GM19467 (cell line): Measurements from ENCODE around the gene GBF1.

ENCODE experiments used
- ATAC-seq: cut with Tn5 transposase; IDR thresholded peaks from one replicate; pipeline ENCODE4 v1.9.1; 2021; ENCODE audit warnings: mild to moderate bottlenecking, moderate library complexity; ENCODE audit not compliant: unreplicated experiment

The GBF1 gene

GRCh38 chr10:102342958-102343357, 97.6 kb downstream of the GBF1 start:
- ATAC-seq = no peak

- no peak for ATAC-seq
Observed at GRCh38 chr10:102344067-102344466, 98.7 kb downstream of the GBF1 start.

DNA sequence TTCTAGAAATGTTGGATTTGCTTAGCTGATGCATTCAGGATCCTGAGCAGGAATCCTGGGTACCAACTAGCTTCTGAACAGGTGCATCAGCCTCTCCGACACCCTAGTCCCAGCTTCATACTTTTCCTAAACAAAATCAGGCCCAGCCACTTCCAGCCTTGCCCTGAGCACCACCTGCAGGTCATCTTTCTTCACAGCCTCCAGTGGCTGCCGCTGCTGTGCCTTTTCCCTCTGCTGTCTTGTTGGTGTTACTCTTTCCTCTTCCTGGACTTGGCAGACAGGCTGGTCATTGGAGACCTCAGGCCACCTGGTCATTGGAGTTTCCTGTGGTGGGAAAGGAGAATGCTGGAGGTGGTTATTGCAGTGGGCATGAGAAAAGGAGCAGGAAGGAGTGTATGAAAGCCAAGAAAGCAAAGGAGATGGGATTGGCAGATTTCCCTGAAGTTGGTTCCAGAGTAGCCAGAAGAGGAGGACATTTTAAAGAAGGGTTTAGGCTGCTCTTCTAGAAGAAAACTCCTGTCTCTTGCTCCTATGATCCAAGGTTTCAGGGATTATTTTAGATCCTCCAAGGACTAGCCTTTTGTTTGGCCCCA, 102.0 kb downstream of the GBF1 start:
- ATAC-seq = no peak

GRCh38 chr10:102352066-102352715, 106.9 kb downstream of the GBF1 start:
- ATAC-seq = no peak

- ATAC-seq = no peak
Observed at GRCh38 chr10:102354451-102354850, 109.1 kb downstream of the GBF1 start.

- ATAC-seq = no peak
Observed at GRCh38 chr10:102358712-102359382, 113.5 kb downstream of the GBF1 start.

GRCh38 chr10:102367441-102367840, 122.1 kb downstream of the GBF1 start:
- no peak for ATAC-seq

- no peak for ATAC-seq
Observed at GRCh38 chr10:102368077-102368476, 122.7 kb downstream of the GBF1 start.

DNA sequence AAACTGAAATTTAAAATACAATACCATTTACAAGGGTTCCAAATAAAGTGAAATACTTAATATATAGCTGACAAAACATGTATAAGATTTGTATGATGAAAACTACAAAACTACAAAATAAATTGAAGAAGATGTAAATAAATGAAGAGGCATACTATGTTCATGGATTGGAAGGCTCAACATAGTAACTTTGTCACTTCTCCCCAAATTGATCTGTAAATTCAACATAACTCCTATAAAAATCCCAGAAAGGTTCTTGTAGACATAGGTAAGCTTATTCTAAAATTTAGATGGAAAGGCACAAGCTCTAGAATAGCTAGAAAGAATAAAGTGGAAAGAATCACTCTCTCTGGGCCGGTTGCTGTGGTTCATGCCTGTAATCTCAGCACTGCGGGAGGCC, 126.0 kb downstream of the GBF1 start:
- no peak for ATAC-seq

DNA sequence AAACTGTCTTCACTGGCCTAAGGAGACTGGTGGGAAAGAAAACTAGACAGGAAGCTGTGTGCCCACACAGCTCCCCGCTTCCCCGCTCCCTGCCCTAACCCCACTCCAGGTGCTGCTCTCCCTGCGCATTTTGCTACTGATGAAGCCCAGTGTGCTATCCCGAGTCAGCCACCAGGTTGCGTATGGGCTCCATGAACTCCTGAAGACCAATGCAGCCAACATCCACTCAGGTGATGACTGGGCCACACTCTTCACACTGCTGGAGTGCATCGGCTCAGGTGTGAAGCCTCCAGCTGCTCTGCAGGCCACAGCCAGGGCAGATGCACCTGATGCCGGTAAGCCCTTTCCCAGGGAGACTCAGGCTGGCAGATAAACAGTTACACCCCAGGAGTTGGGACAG, 129.9 kb downstream of the GBF1 start:
- ATAC-seq = no peak

- no peak for ATAC-seq
Observed at GRCh38 chr10:102375867-102376266, 130.5 kb downstream of the GBF1 start.

DNA sequence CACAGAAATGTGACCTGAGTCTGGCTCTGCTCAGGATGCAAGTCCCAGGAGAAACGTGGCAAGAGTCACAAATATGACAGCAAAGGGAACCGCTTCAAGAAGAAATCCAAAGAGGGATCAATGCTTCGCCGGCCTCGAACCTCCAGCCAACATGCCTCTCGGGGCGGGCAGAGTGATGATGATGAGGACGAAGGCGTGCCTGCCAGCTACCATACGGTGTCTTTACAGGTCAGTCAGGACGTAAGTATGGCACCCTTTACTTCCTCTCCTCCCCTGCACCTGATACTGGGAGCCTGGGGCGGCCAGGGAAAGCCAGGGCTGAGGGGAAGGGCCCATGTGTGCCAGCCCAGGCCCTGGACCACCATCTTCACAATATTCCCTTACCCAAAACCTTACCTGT, 131.6 kb downstream of the GBF1 start:
- ATAC-seq = no peak

DNA sequence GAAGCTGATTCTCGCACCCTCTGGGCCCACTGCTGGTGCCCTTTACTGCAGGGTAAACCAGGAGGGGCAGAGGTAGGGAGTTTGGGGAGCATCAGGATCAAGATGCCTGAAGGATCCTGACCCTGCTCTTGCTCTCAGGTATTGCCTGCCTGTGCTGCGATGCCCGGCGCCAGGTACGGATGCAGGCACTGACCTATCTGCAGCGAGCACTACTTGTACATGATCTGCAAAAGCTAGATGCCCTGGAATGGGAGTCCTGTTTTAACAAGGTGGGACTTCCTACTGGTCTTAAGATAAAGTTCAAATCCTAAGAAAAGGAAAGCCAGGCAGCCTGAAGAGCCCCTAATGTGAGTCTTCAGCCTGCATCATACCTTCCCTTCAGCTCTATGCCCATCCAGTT, 134.1 kb downstream of the GBF1 start:
- no peak for ATAC-seq

DNA sequence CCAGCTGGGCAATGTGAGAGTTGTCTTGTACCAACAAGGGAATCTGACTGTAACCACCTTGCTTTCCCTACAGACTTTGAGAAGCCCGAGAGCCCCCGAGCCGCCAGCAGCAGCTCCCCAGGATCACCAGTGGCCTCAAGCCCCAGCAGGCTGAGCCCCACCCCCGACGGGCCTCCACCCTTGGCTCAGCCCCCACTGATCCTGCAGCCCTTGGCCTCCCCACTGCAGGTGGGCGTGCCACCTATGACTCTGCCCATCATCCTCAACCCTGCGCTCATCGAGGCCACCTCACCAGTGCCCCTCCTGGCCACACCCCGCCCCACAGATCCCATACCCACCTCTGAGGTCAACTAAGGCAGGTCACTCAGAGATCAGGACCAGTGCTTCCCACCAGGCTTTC, 136.7 kb downstream of the GBF1 start:
- no peak for ATAC-seq

GRCh38 chr10:102382871-102383270, 137.5 kb downstream of the GBF1 start:
- no peak for ATAC-seq

DNA sequence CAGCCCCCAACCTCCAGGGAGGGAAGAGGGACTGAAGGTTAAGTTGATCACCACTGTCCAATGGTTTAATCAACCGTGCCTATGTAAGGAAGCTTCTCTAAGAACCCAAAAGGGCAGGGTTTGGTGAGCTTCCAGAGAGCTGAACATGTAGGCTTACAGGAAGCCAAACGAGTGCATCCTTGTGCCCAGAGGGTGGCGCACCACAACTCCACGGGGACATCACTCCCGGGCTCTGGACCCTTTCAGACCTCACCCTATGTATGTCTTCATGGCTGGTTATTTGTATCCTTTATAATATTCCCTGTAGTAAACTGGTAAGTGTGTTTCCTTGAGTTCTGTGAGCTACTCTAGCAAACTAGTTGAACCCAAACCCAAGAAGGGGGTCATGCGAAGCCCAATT, 138.7 kb downstream of the GBF1 start:
- no peak for ATAC-seq

DNA sequence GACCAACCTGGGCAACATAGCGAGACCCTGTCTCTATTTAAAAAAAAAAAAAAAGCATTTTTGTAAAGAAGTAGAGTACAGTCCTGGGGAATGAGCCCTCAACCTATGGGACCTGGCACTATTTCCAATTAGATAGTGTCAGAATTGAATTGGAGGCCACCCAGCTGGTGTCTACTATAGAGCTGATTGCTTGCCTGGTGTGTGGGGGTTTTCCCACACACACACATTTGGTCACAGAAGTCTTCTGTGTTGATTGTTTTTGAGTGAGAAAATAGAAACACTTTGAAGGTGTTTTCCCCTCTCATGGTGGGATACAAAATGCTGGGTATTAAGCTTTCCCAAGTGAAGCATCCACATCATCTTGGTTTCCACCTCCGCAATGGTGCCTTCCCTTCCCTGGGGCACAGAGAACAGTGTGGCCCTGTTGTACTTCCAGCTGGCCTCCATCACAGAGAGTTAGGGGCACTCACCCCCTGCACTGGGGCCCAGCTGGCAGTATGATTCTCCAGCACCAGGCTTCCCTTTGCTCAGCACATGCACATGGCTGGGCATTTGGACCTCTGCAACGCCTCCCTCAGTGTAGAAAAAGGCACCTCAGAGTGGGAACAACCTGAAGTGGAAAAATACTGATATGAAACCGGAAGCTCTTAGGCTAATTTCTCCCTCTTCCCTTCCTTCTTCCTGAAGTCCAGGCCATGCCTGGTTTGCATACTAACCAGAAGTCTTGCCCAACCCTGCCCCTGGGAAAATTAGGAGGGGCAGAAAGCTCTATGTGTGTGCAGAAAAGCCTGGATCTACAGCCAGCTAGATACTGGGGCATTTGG, 139.5 kb downstream of the GBF1 start:
- ATAC-seq = no peak

GRCh38 chr10:102389894-102390293, 144.6 kb downstream of the GBF1 start:
- no peak for ATAC-seq

DNA sequence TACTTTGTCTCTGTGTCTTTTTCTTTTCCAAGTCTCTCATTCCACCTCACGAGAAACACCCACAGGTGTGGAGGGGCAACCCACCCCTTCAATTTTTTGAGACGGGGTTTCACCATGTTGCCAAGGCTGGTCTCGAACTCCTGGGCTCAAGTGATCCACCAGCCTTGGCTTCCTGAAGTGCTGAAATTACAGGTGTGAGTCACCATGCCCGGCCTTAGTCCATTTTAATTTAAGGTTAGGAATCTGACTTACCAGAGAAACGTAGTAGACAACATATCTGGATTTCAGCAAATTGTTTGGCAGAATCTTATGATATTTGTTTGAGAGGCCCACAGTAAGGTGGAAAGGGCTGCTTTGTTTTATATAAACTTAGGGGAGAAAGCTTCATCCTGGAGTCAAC, 147.0 kb downstream of the GBF1 start:
- ATAC-seq = no peak

DNA sequence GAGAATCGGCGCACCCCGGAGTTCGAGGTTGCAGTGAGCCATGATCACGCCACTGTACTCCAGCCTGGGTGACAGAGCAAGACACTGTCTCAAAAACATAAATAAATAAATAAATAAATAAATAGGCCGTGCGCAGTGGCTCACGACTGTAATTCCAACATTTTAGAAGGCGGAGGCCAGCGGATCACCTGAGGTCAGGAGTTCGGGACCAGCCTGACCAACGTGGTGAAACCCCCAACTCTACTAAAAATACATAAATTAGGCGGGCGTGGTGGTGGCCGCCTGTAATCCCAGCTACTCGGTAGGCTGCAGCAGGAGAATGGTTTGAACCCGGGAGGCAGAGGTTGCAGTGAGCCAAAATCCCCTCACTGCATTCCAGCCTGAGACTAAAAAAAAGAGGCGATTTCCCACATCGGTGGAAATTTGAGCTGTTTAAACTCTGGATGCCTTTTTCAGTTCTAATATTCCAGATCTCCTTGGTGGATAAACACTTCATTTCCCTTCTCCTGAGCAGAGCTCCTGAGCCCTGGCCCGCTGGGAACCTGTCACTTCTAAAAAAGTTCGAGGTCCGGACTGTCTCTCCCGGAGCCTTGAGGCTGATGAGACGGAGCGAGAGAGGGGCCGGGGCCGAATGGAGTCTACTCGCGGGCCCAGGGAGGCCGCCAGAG, 148.2 kb downstream of the GBF1 start:
- ATAC-seq = no peak
